A673 (cell line): ENCODE data around the gene CFAP157.

Experiments used
- CTCF ChIP-seq: fragments of 300-800, 200-600 bp; sonication (generic); conservative IDR thresholded peaks from 2 replicates; pipeline ENCODE4 v1.5.1; 2017; ENCODE audit warnings: low read depth, mild to moderate bottlenecking, antibody characterized with exemption, low read length, moderate library complexity, mixed read lengths
- EZH2 ChIP-seq: fragments of 200-600 bp; sonication (generic); IDR thresholded peaks from 2 replicates; pipeline ENCODE4 v1.6.1; 2017; ENCODE audit warnings: borderline replicate concordance, low read depth, mild to moderate bottlenecking, mixed read lengths, antibody characterized with exemption, low read length; ENCODE audit not compliant: poor library complexity, severe bottlenecking

DNA sequence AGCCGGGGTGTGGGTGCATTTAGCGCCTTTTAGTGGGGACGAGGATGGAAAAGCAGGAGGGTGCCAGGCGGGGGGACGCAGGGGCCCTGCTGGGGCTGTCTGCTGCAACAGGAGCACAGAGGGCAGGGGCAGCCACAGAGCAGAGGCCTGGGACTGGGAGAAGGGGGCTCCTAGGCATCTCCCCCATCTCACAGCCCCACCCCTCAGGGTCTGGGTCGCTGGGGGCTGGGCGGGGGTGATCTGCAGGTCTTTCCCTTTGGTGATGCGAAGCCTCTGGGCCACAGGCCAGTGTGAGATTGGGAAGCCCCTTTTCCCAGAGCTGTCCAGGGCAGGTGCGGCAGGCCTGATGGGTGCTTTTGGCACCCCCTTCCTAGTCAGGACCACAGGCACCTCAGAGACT lies 23.5 kb downstream of the CFAP157 start:
- TF ChIP-seq CTCF (no peak), EZH2 (no peak)
